Stimulated activated CD8-positive, alpha-beta memory T cell treated with anti-CD3 and anti-CD28 coated beads, Interleukin-15, amount 100 ng/mL, for 48 hours (primary cell): ENCODE data around the gene LRRC10.

Experiments used
- DNase-seq, 2 donors: peaks; one replicate each; pipeline ENCODE4 v3.0.0-alpha.2; 2020; ENCODE audit warnings: low read depth in 2 of 2

LRRC10 gene

GRCh38 chr12:69570000-69570516, 40.6 kb downstream of the LRRC10 start:
- DNase-seq = no peak

- DNase-seq = no peak
These were observed 41.5 kb downstream of the LRRC10 start for GRCh38 chr12:69569236-69569635.

GRCh38 chr12:69566603-69567002, 44.1 kb downstream of the LRRC10 start:
- DNase-seq = no peak

- DNase-seq = no peak
These were observed 47.4 kb downstream of the LRRC10 start for GRCh38 chr12:69563166-69563762.
